GM18498 (cell line): ENCODE measurements around the gene KCNJ8.
"Not testable (repeated sequence)": the region's sequence is repeated elsewhere in the genome, so short reads cannot be mapped to it uniquely, and the experiment has no call there.

ENCODE experiments used
- ATAC-seq: cut with Tn5 transposase; IDR thresholded peaks from one replicate; pipeline ENCODE4 v1.9.1; 2021; ENCODE audit warnings: mild to moderate bottlenecking, moderate library complexity; ENCODE audit not compliant: unreplicated experiment

KCNJ8 gene

GRCh38 chr12:21788089-21788983, 13.8 kb upstream of the KCNJ8 start:
- ATAC-seq: no peak

DNA sequence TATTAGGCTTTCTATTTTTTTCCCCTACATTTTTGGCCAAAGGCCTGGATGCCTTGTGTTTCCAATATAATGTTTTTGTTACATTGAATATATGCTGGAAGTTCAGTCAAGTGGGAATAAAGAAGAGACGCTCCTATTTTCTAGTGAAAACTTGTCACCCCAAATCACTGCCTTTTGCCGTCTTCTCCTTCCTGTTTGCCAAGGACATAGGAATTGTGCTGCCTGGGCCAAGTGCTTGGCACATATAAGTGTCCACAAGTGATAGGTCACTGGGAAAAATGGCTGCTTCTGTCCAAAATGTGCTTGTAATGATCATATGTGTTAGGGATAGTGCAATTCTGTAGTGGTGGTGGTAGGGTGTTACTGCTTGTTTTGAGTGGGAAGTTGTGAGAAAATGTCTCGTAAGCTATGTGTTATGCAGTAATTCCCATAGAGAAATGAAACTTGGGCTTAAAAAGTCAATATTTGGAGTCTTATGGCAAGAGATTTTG, 11.6 kb upstream of the KCNJ8 start:
- ATAC-seq: no peak

DNA sequence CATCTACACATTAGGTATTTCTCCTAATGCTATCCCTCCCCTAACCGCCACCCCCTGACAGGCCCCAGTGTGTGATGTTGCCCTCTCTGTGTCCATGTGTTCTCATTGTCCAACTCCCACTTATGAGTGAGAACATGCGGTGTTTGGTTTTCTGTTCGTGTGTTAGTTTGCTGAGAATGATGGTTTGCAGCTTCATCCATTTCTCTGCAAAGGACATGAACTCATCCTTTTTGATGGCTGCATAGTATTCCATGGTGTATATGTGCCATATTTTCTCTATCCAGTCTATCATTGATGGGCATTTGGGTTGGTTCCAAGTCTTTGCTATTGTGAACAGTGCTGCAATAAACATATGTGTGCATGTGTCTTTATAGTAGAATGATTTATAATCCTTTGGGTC, 8.2 kb upstream of the KCNJ8 start:
- not testable (repeated sequence) for ATAC-seq

DNA sequence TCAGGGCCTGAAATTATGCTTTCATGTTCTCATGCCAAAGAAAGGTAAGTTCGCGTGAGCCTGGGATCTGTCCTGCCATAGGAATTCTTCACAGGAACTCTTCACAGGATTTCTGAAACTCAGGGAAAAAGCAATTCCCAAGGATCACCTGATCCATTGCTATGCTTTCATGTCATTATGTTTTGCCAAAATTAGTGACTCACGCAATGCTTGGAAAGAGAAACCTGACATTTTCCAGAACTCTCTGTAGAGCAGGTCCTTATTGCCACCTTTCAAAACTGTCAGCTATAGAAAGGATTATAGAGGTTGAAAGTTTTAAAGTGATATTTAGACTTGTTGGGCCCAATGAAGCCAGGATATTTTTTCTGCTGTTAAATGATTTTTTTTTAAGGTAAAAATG, 6.3 kb upstream of the KCNJ8 start:
- ATAC-seq: no peak

- ATAC-seq: no peak
Measured at GRCh38 chr12:21776175-21776574, 1.7 kb upstream of the KCNJ8 start.

DNA sequence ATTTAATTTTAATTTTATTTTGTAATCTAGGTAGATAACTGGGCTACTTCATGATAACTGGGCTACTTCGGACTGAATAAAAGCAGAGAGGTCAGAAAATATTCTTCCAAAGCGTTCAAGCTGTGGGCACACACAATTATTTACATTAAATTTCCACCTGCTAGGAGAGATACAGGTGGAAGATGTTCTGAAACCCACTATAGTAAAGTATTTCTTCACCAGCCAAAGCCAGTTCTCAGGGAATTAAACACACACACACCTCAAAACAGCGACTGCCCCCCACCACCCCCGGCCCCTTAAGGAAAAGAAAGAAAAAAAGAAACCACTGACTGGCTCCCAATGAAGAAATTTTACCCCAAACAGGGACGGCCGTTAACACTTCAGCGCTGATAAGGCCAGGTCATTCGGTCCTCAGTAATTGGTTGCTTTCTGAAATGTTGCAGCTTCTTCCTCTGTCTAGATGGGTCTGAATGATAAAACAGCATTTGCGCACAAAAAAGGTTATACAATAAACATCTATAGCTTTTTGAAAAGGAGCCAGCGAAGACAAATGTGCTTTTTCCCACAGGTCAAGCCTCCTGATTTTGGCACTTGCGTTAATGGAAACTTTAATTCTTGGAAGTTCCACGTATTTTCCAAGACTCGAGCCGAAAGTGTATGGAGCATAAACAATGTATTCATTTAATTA, 771 bp upstream of the KCNJ8 start:
- ATAC-seq: no peak

- no peak for ATAC-seq
Measured at GRCh38 chr12:21773806-21774205, 700 bp downstream of the KCNJ8 start.

DNA sequence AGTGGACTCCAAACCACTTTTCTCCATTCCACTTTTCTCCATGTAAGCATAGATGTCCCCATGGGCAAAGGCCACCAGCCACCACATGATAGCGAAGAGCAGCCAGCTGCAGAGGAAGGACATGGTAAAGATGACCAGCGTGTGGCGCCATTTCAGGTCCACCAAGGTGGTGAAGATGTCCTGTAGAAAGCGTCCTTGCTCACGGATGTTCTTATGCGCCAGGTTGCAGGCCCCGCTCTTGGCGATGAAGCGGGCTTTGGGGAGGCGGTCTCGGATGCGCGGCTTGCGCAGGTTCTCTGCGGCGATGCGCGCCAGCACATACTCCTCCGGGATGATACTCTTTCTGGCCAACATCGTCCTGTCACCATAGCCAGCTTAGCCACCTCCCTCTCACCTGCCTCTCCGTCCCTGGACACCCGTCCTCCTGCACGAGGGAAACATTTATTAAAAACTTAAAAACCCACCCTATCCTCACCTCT, 1.2 kb downstream of the KCNJ8 start:
- ATAC-seq: no peak

DNA sequence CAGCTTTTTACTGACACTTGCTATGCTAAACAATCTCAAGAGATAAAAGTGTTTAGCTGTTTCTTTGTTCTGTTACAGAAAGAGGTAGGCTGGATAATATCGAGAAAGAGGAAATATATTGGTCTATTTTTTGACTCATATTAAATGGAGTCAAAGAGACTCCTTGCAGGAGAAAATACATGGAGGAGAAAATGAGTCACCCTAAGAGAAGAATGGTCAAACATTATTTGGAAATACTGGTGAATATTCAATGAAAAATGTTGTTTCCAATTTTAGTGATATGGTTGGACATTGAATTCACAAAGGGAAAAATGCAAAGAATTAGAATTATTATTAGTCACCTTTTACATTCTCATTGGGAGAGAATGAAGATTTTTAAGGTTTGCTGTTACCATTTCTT, 3.2 kb downstream of the KCNJ8 start:
- ATAC-seq: no peak

DNA sequence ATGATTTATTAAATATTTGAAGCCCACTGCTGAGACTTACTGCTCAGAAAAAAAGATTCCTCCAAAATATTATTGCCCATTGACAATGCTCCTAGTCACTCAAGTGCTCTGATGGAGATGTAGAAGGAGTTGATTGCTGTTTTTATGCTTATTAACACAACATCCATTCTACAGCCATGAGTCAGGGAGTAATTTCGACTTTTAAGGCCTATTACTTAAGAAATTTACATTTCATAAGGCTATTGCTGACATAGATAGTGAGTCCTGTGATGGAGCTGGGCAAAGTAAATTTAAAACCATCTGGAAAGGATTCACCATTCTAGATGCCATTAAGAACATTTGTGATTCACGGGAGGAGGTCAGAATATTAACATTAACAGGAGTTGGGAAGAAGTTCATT, 5.2 kb downstream of the KCNJ8 start:
- no peak for ATAC-seq

GRCh38 chr12:21766403-21766802, 8.1 kb downstream of the KCNJ8 start:
- ATAC-seq: no peak

- ATAC-seq: no peak
Measured at GRCh38 chr12:21764950-21765349, 9.6 kb downstream of the KCNJ8 start.

DNA sequence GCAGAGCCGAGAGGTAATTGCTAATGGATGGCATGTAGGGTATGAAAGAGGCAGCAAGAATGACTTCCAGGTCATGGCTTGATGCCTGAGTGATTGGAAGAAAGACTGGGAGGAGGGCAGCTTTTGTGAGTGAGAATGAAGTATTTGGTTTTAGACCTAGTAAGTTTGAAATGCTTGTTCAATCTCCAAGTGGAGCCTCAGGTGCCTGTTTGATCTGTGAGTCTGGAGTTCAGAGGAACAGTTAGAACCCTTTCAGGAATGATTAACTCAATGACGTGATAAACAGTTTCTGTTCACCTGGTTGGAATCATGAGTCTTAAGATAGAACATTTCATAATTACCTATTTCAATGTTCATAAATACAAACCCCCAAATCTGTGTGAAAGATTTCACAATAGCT, 10.4 kb downstream of the KCNJ8 start:
- ATAC-seq: no peak

DNA sequence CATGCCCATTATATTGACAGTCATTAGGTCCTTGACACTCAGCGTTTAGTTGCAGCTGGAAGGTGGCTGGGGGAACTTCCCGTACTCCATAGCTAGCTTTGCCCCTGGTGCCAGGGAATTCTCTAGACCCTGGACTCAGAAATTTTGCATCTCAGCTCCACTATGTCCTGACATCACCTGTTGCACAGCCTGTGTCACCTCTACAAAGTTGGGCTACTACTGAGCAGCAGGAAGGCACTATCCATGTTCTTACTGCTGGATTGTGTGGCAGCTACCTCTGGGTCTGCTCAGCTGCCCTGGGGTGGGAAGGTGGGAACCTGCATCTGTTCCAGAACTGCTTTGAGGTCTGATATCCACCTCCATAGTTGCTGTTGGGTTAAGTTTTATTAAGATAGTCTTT, 11.0 kb downstream of the KCNJ8 start:
- ATAC-seq: no peak

- ATAC-seq: no peak
Measured at GRCh38 chr12:21759737-21760136, 14.8 kb downstream of the KCNJ8 start.

DNA sequence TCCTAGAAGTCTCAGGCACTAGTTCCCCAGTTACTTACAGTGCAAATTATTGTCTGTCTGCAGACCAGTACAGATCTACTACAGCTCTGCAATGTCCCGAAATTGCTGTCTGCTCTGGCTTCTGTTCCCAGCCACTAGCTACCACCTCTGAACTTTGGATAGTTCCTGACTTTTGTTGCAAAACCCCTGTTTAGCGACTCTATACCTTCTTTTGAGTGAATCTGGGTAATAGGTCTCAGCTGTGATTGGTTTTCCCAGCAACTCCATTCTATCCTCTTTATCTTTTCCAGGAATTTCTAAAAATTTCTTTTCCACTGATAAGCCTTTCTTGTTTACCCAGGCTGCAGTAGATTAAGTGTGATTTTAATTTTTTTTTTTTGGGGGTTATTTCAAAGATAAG, 16.8 kb downstream of the KCNJ8 start:
- no peak for ATAC-seq

GRCh38 chr12:21756699-21757098, 17.8 kb downstream of the KCNJ8 start:
- no peak for ATAC-seq

DNA sequence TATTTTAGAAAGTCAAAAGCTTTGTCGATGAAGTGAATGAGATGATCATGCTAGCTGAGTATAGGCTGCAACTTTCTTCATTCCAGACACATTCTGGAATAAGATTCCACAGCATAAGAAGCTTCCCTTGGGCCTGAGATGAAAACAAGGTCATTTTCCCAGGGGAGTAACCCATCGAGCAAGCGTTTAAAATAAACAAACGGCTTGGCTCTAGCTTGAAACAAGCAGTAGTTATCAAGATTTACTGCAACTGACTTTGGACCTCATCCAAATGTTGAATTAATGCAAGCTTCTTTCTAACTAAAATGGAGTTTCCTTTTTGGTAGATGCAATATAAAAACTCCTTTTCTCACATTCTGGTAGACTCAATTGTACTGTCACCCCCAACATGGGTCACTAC, 23.0 kb downstream of the KCNJ8 start:
- ATAC-seq: no peak

GRCh38 chr12:21745258-21745657, 29.2 kb downstream of the KCNJ8 start:
- no peak for ATAC-seq

- ATAC-seq: no peak
Measured at GRCh38 chr12:21731144-21731543, 43.4 kb downstream of the KCNJ8 start.

DNA sequence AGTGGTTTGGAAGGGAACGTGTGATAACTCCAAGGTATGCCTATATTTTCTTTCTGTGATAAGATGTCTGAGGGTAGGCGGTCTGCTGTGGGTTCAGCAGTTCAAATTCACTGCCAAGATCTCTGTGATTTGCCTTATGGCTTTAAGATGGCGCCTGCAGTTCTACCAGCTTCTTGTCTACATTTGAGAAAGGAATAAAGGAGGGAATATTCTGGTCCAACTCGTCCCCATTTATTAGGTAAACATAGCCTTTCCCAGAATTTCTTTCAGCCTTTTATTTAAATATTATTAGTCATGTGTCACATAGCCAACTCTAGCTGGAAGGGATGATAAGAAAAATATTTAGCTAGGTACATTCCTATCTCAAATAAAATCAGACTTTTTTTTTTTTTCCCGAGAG, 48.8 kb downstream of the KCNJ8 start:
- no peak for ATAC-seq
